Bronchial epithelial cell (primary cell): ENCODE measurements around the gene PTPRCAP. TPM values are rescaled to one million over a fixed set of nuclear protein-coding genes. Genes with fewer than 3 reads are reported as not detected.
"Not testable (repeated sequence)": the region's sequence is repeated elsewhere in the genome, so short reads cannot be mapped to it uniquely, and the experiment has no call there.

Experiments used
- DNase-seq: peaks from one replicate; pipeline ENCODE4 v3.0.0-alpha.2; 2010; ENCODE audit warnings: low read depth
- FAIRE-seq: peaks from 2 replicates; lab custom pipeline; 2011; peaks lifted over from hg19 to GRCh38; lab: Jason Lieb, UNC
- H3K27me3 ChIP-seq: 2 replicates; pipeline ENCODE4 v1.5.1; 2011; ENCODE audit warnings: low read length; ENCODE audit not compliant: control insufficient read depth, insufficient read depth
- H3K36me3 ChIP-seq: 2 replicates; pipeline ENCODE4 v1.5.1; 2011; ENCODE audit warnings: low read length; ENCODE audit not compliant: control insufficient read depth, insufficient read depth
- H3K4me3 ChIP-seq: 2 replicates; pipeline ENCODE4 v1.5.1; 2011; ENCODE audit warnings: mild to moderate bottlenecking, low read depth, low read length, control low read depth
- total RNA-seq: library from RNA; depleted of rRNA; stranded (reverse); fragments of >200 nt; gene quantifications from 2 replicates; pipeline ENCODE4 v1.2.1, GENCODE V29; 2014
- TF ChIP-seq, protein P1 (sequence below): IDR thresholded peaks from 2 replicates; pipeline ENCODE4 v1.5.1; 2011; ENCODE audit warnings: mild to moderate bottlenecking, moderate library complexity, low read length, control low read depth, inconsistent platforms; ENCODE audit not compliant: insufficient read depth, severe bottlenecking

PTPRCAP gene
- total RNA-seq, 1 donor from 2014 or later, result 0.26 TPM

DNA sequence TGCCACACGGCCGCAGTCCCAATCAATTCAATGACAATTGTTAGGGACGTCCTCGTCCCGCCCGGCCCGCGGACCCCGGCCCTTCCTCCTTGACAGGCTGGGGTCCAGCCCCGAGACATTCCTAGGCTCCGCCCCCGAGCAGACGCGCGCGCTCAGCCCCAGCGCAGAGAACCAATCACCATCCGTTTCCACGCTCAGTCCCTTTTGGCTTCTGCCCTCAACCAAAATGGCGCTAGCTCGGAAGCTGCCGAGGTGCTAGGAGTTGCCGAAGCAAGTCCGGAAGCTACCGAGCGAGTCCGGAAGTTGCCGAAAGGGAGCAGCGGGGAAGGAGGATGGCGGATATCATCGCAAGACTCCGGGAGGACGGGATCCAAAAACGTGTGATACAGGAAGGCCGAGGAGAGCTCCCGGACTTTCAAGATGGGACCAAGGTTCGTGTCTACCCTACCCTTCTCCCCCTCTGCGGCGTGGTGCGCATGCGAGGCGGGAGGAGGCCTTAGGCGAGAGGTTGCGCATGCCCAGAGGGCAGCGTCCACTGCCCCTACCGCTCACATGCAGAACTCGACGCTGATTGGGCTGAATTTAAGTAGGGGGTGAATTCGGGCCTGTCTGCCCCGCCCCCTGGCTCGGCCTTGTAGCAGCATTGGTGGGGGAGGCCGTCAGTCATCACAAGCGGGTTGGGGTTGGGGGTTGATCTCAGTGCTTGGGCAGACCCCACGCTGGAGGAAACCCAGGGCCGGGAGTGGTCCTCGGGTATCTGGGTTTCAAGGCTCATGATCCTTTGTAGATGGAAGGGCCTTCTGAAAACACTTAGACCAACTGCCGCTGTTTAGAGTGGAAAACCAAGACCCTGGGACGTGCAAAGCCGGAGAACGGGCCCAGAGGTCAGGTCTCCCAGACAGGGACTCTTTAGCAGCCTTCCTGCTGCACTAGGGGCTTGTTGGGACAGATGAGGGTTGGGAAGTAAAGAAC is 45.6 kb upstream of the PTPRCAP start, which contains the start of gene AIP:
Gene AIP (plus strand): TSS at position 200 of the 972 bp plus-strand sequence. CDS start 133 bp downstream, at position 333.
- DNase-seq (peak; percentile 95), FAIRE-seq (no peak)
- TF ChIP-seq, protein P1, sequence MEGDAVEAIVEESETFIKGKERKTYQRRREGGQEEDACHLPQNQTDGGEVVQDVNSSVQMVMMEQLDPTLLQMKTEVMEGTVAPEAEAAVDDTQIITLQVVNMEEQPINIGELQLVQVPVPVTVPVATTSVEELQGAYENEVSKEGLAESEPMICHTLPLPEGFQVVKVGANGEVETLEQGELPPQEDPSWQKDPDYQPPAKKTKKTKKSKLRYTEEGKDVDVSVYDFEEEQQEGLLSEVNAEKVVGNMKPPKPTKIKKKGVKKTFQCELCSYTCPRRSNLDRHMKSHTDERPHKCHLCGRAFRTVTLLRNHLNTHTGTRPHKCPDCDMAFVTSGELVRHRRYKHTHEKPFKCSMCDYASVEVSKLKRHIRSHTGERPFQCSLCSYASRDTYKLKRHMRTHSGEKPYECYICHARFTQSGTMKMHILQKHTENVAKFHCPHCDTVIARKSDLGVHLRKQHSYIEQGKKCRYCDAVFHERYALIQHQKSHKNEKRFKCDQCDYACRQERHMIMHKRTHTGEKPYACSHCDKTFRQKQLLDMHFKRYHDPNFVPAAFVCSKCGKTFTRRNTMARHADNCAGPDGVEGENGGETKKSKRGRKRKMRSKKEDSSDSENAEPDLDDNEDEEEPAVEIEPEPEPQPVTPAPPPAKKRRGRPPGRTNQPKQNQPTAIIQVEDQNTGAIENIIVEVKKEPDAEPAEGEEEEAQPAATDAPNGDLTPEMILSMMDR, result peak; percentile 3
- H3K36me3 ChIP-seq, result no peaks in the 10 kb centered on the region
- peak within 1 kb of the TSS; percentile 69 for H3K4me3 ChIP-seq
- no peaks in the 10 kb centered on the region for H3K27me3 ChIP-seq

DNA sequence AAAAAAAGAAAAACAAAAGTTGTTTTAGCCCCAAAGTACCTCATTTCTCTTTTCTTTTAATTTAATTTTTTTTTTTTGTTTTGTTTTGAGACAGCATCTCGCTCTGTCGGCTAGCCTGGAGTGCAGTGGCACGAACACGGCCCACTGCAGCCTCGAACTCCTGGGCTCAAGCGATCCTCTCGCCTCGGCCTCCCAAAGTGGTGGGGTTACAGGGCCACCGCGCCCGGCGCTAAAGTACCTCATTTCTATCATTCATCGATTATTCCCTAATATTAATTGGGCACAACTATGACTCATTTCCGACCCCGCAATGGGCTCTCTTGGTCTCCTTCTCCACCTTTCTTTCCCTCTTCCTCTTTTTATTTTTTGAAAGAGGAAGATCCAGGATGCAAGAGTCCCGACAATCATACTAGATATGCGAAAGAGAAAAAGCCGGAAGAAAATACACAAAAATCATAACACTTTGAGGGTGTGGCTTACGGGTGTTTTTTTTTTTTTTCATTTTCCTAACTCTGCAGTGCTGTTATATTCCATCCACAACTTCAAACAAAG is 44.9 kb upstream of the PTPRCAP start:
- DNase-seq (no peak), FAIRE-seq (no peak)
- H3K27me3 ChIP-seq, result no peaks in the 10 kb centered on the region
- peak overlapping the region; percentile 69 for H3K4me3 ChIP-seq
- TF ChIP-seq, protein P1, result no peak
- no peaks in the 10 kb centered on the region for H3K36me3 ChIP-seq

DNA sequence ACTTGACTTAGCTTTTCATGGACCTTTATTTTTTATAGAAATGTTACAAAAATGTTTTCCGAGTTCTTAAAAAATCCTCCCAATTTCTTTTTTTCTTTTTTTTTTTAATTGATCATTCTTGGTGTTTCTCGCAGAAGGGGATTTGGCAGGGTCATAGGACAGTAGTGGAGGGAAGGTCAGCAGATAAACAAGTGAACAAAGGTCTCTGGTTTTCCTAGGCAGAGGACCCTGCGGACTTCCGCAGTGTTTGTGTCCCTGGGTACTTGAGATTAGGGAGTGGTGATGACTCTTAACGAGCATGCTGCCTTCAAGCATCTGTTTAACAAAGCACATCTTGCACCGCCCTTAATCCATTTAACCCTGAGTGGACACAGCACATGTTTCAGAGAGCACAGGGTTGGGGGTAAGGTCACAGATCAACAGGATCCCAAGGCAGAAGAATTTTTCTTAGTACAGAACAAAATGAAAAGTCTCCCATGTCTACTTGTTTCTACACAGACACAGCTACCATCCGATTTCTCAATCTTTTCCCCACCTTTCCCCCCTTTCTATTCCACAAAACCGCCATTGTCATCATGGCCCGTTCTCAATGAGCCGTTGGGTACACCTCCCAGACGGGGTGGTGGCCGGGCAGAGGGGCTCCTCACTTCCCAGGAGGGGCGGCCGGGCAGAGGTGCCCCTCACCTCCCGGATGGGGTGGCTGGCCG is 40.0 kb upstream of the PTPRCAP start:
- FAIRE-seq, result not testable (repeated sequence)

DNA sequence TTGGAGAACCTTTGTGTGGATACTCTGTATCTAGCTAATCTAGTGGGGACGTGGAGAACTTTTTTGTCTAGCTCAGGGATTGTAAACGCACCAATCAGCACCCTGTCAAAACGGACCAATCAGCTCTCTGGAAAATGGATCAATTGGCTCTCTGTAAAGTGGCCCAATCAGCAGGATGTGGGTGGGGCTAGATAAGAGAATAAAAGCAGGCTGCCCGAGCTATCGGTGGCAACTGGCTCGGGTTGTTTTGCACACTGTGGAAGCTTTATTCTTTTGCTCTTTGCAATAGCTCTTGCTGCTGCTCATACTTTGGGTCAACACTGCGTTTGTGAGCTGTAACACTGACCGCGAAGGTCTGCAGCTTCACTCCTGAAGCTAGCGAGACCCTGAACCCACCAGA is 39.2 kb upstream of the PTPRCAP start:
- H3K4me3 ChIP-seq, H3K36me3 ChIP-seq, FAIRE-seq, H3K27me3 ChIP-seq, DNase-seq: not testable (repeated sequence)

More for the DNA sequence above, 40.0 kb upstream of the PTPRCAP start:
- H3K4me3 ChIP-seq, DNase-seq, H3K36me3 ChIP-seq, H3K27me3 ChIP-seq: not testable (repeated sequence)

DNA sequence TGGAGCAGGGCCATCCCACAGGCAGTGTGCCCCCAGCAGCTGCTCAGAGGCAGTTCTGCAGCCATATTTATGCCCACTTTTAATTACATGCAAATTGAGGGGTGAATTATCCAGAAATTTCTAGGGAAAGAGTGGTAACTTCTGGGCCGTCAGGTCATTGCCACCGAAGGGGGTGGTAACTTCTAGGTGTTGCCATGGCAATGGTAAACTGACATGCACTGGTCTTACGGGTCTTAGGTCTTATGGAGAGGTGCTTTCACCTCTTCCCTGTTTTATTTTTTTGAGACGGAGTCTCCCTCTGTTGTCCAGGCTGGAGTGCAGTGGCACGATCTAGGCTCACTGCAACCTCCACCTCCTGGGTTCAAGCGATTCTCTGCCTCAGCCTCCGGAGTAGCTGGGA is 35.4 kb upstream of the PTPRCAP start:
- no peak overlapping the region for H3K4me3 ChIP-seq
- TF ChIP-seq, protein P1, result no peak
- no peaks in the 10 kb centered on the region for H3K27me3 ChIP-seq
- FAIRE-seq, result no peak
- H3K36me3 ChIP-seq, result no peaks in the 10 kb centered on the region
- DNase-seq, result no peak

DNA sequence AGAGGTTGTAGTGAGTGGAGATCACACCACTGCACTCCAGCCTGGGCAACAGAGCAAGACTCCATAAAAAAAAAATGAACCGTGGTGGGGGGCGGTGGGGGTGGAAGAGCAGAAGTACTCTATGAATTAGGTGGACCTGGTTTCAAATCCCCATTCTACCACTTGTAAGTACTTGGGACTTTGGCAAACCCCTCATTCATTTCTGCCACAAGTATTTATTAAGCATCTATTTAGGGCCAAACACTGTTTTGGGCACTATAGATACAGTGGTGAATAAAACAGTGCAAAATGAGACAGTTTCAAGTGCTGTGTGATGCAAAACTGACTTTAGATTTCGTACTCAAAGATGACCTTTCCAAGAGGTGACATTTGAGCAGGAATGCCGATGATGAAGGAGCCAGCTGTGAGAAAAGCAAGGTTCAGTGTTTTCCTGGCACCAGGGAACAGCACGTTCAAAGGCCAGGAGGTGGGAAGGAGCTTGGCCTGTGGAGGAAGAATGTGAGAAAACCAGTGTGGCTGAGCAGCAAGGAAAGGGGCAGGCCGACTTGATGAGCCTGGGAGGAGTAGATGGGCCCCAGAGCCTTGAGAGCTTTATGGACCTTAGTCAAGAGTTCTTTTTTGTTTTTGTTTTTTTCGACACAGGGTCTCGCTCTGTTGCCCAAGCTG is 33.0 kb upstream of the PTPRCAP start:
- Histone ChIP-seq H3K27me3 (no peaks in the 10 kb centered on the region), H3K4me3 (no peak overlapping the region), H3K36me3 (peaks cover 6% of the 10 kb centered on the region)
- FAIRE-seq (no peak), DNase-seq (no peak)
- TF ChIP-seq, protein P1, result no peak
